GM19455 (cell line): ENCODE measurements around the gene MICAL3.

Experiments used
- ATAC-seq: cut with Tn5 transposase; IDR thresholded peaks from one replicate; pipeline ENCODE4 v1.9.1; 2021; ENCODE audit not compliant: unreplicated experiment

MICAL3 gene

GRCh38 chr22:17873804-17874203 is 150.6 kb downstream of the MICAL3 start:
- no peak for ATAC-seq

GRCh38 chr22:17873116-17873515 is 151.2 kb downstream of the MICAL3 start:
- no peak for ATAC-seq

- no peak for ATAC-seq
Observed at GRCh38 chr22:17872471-17872870, 151.9 kb downstream of the MICAL3 start.

- no peak for ATAC-seq
Observed at GRCh38 chr22:17871726-17872458, 152.5 kb downstream of the MICAL3 start.

- ATAC-seq: no peak
Observed at GRCh38 chr22:17870407-17870806, 154.0 kb downstream of the MICAL3 start.

GRCh38 chr22:17869285-17870096 is 154.9 kb downstream of the MICAL3 start:
- ATAC-seq: no peak

- ATAC-seq: no peak
Observed at GRCh38 chr22:17868771-17869170, 155.6 kb downstream of the MICAL3 start.

GRCh38 chr22:17867160-17867785 is 157.1 kb downstream of the MICAL3 start:
- ATAC-seq: no peak

GRCh38 chr22:17866621-17867020 is 157.7 kb downstream of the MICAL3 start:
- ATAC-seq: no peak

- ATAC-seq: no peak
Observed at GRCh38 chr22:17866127-17866526, 158.2 kb downstream of the MICAL3 start.

- no peak for ATAC-seq
Observed at GRCh38 chr22:17865183-17866055, 158.9 kb downstream of the MICAL3 start.

GRCh38 chr22:17864398-17865182 is 159.8 kb downstream of the MICAL3 start:
- ATAC-seq: no peak

GRCh38 chr22:17862646-17863181 is 161.6 kb downstream of the MICAL3 start:
- ATAC-seq: no peak

GRCh38 chr22:17861909-17862308 is 162.5 kb downstream of the MICAL3 start:
- no peak for ATAC-seq

- no peak for ATAC-seq
Observed at GRCh38 chr22:17860220-17860965, 164.0 kb downstream of the MICAL3 start.

GRCh38 chr22:17858033-17858432 is 166.3 kb downstream of the MICAL3 start:
- no peak for ATAC-seq

GRCh38 chr22:17855572-17856290 is 168.6 kb downstream of the MICAL3 start:
- no peak for ATAC-seq

GRCh38 chr22:17853073-17853472 is 171.3 kb downstream of the MICAL3 start:
- ATAC-seq: no peak
